PFSK-1 (cell line): ENCODE data around the gene IGLL5.

Experiments
- FOXP2 ChIP-seq: optimal IDR thresholded peaks from 2 replicates; pipeline ENCODE3; 2011; ENCODE audit warnings: borderline replicate concordance, control low read depth, inconsistent platforms; ENCODE audit not compliant: insufficient read depth; ENCODE audit errors: extremely low read length, extremely low read depth
- SIN3A ChIP-seq: IDR thresholded peaks from 2 replicates; pipeline ENCODE4 v1.6.1; 2012; ENCODE audit warnings: mild to moderate bottlenecking, low read length, moderate library complexity, borderline replicate concordance; ENCODE audit not compliant: insufficient read depth
- TAF1 ChIP-seq: IDR thresholded peaks from 2 replicates; pipeline ENCODE4 v1.6.1; 2012; ENCODE audit warnings: low read length, control low read depth, borderline replicate concordance; ENCODE audit not compliant: insufficient read depth

- TF ChIP-seq FOXP2 (no peak), SIN3A (no peak), TAF1 (no peak)
Observed at GRCh38 chr22:22916215-22916951, 28.8 kb downstream of the IGLL5 start.
